ENCODE data around the gene GYPC.
"Not testable (repeated sequence)": the region's sequence is repeated elsewhere in the genome, so short reads cannot be mapped to it uniquely, and the experiment has no call there.

The GYPC gene

GRCh38 chr2:126671488-126671887 lies 15.5 kb downstream of the GYPC start:
- DNase-seq (ENCODE audit: low spot score) = no peak

GRCh38 chr2:126672980-126673605 lies 17.1 kb downstream of the GYPC start:
- DNase-seq (ENCODE audit: low spot score) = no peak

- DNase-seq (ENCODE audit: low spot score) = no peak
Measured at GRCh38 chr2:126674075-126674744, 18.3 kb downstream of the GYPC start.

- no peak for DNase-seq (ENCODE audit: low spot score)
Measured at GRCh38 chr2:126675637-126676036, 19.7 kb downstream of the GYPC start.

GRCh38 chr2:126676221-126677175 lies 20.5 kb downstream of the GYPC start:
- DNase-seq (ENCODE audit: low spot score) = no peak

- DNase-seq (ENCODE audit: low spot score) = no peak
Measured at GRCh38 chr2:126677176-126677538, 21.2 kb downstream of the GYPC start.

GRCh38 chr2:126678269-126679065 lies 22.5 kb downstream of the GYPC start:
- DNase-seq (ENCODE audit: low spot score) = no peak

GRCh38 chr2:126679094-126679713 lies 23.2 kb downstream of the GYPC start:
- DNase-seq (ENCODE audit: low spot score) = no peak

- no peak for DNase-seq (ENCODE audit: low spot score)
Measured at GRCh38 chr2:126681505-126681904, 25.5 kb downstream of the GYPC start.

- DNase-seq (ENCODE audit: low spot score) = no peak
Measured at GRCh38 chr2:126685629-126686028, 29.7 kb downstream of the GYPC start.

- DNase-seq (ENCODE audit: low spot score) = no peak
Measured at GRCh38 chr2:126686286-126686685, 30.3 kb downstream of the GYPC start.

- DNase-seq (ENCODE audit: low spot score) = no peak
Measured at GRCh38 chr2:126686841-126687485, 31.0 kb downstream of the GYPC start.

GRCh38 chr2:126687503-126687902 lies 31.5 kb downstream of the GYPC start:
- DNase-seq (ENCODE audit: low spot score) = no peak

GRCh38 chr2:126688594-126688993 lies 32.6 kb downstream of the GYPC start:
- not testable (repeated sequence) for DNase-seq (ENCODE audit: low spot score)

- DNase-seq (ENCODE audit: low spot score) = not testable (repeated sequence)
Measured at GRCh38 chr2:126692241-126692640, 36.3 kb downstream of the GYPC start.

- not testable (repeated sequence) for DNase-seq (ENCODE audit: low spot score)
Measured at GRCh38 chr2:126692934-126693592, 37.1 kb downstream of the GYPC start.

- DNase-seq (ENCODE audit: low spot score) = no peak
Measured at GRCh38 chr2:126696644-126697520, 40.9 kb downstream of the GYPC start.

GRCh38 chr2:126698376-126698775 lies 42.4 kb downstream of the GYPC start:
- no peak for DNase-seq (ENCODE audit: low spot score)

GRCh38 chr2:126699018-126699417 lies 43.1 kb downstream of the GYPC start:
- DNase-seq (ENCODE audit: low spot score) = no peak
